ENCODE results near the gene LPIN2. TPM values are rescaled to one million over a fixed set of nuclear protein-coding genes. Genes with fewer than 3 reads are reported as not detected.

Gene LPIN2
- total and polyA plus RNA-seq, 2 of the 13 experiments (the other 11 are each of a cell fraction or from before 2014, with no cell fraction given), result 46.0 to 119 TPM

GRCh38 chr18:3051718-3052410 is 38.9 kb upstream of the LPIN2 start (continued):
- peak; percentile 94 for TF ChIP-seq ZNF710 (CRISPR knock-in tag; IDR thresholded peaks at IDR 0.05; ENCODE audit: borderline replicate concordance)
- TF ChIP-seq ZMYM2 (CRISPR knock-in tag; IDR thresholded peaks at IDR 0.05), result peak; percentile 80; the same call in 1 of the 2 replicates
- TF ChIP-seq, protein P1, sequence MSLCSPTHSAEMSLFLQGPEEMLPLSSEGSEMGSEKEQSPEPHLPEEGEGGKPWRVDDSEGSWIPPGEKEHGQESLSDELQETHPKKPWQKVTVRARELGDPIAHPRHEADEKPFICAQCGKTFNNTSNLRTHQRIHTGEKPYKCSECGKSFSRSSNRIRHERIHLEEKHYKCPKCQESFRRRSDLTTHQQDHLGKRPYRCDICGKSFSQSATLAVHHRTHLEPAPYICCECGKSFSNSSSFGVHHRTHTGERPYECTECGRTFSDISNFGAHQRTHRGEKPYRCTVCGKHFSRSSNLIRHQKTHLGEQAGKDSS (CRISPR knock-in tag; IDR thresholded peaks at IDR 0.05; ENCODE audit: borderline replicate concordance, low read depth), result peak; percentile 75; the same call in 1 of the 2 replicates
- peak; percentile 99 for TF ChIP-seq SOX13 (IDR thresholded peaks at IDR 0.05)
- peak in 1 of 2 experiments; percentile 99; a peak in 2 of 4 replicates for TF ChIP-seq SOX13 (CRISPR knock-in tag; conservative IDR thresholded peaks at IDR 0.05 in 1 of 2, IDR thresholded peaks at IDR 0.05 in 1 of 2)
- TF ChIP-seq, protein P2, sequence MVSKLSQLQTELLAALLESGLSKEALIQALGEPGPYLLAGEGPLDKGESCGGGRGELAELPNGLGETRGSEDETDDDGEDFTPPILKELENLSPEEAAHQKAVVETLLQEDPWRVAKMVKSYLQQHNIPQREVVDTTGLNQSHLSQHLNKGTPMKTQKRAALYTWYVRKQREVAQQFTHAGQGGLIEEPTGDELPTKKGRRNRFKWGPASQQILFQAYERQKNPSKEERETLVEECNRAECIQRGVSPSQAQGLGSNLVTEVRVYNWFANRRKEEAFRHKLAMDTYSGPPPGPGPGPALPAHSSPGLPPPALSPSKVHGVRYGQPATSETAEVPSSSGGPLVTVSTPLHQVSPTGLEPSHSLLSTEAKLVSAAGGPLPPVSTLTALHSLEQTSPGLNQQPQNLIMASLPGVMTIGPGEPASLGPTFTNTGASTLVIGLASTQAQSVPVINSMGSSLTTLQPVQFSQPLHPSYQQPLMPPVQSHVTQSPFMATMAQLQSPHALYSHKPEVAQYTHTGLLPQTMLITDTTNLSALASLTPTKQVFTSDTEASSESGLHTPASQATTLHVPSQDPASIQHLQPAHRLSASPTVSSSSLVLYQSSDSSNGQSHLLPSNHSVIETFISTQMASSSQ (IDR thresholded peaks at IDR 0.05; ENCODE audit: low read depth), result peak; percentile 81
- TF ChIP-seq, protein P2 (CRISPR knock-in tag; IDR thresholded peaks at IDR 0.05; ENCODE audit: borderline replicate concordance), result peak; percentile 88; the same call in 1 of the 2 replicates
- no peak for TF ChIP-seq ZBTB8A (CRISPR knock-in tag; IDR thresholded peaks at IDR 0.05; ENCODE audit: borderline replicate concordance, low read depth)
- peak; percentile 20; the same call in 1 of the 3 replicates for TF ChIP-seq MXI1 (IDR thresholded peaks at IDR 0.05; ENCODE audit: borderline replicate concordance, low read depth, low read length)
- no peak for TF ChIP-seq SMARCE1 (IDR thresholded peaks at IDR 0.05; ENCODE audit: borderline replicate concordance)
- TF ChIP-seq, protein P3, sequence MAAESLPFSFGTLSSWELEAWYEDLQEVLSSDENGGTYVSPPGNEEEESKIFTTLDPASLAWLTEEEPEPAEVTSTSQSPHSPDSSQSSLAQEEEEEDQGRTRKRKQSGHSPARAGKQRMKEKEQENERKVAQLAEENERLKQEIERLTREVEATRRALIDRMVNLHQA (CRISPR knock-in tag; IDR thresholded peaks at IDR 0.05), result peak; percentile 97
- TF ChIP-seq ZNF503 (CRISPR knock-in tag; IDR thresholded peaks at IDR 0.05), result peak; percentile 85
- TF ChIP-seq RELA (CRISPR knock-in tag; IDR thresholded peaks at IDR 0.05), result 0 out of 2 replicates have a peak, but pooled peaks have one; percentile 49
- no peak for TF ChIP-seq ZBTB44 (CRISPR knock-in tag; IDR thresholded peaks at IDR 0.05)
- TF ChIP-seq ZBTB21 (CRISPR knock-in tag; IDR thresholded peaks at IDR 0.05), result peak; percentile 46
- peak; percentile 70; the same call in 1 of the 2 replicates for TF ChIP-seq ELF4 (CRISPR knock-in tag; IDR thresholded peaks at IDR 0.05; ENCODE audit: borderline replicate concordance)
- no peak for TF ChIP-seq WIZ (CRISPR knock-in tag; IDR thresholded peaks at IDR 0.05)

All from HepG2 (cell line).